NCI-H187 treated with DMSO at 0.1 percent for 48 hours (cell line): Measurements from ENCODE around the gene ZNF770.
"Not testable (repeated sequence)": the region's sequence is repeated elsewhere in the genome, so short reads cannot be mapped to it uniquely, and the experiment has no call there.

ENCODE experiments used
- DNase-seq: peaks from one replicate; lab custom pipeline; 2025; lab: John Stamatoyannopoulos, UW

Gene ZNF770

DNA sequence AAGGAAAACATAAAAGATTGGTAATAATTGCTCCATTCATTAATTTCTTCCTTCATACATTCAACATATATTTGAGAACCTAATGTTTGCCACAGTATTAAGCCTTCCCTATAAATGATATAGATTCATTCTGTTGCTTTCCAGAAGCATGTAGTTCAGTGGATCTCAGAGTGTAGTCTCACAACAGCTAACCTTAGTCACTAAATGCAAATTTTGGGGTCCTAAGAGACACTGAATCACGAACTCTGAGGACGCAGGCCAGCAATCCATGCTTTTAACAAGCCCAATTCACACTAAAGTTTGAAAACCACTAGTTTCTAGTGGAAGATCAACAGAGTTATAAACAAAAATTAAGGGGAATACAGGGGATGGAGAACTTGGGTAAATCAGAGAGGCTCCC is 11.3 kb downstream of the ZNF770 start:
- no peak for DNase-seq

DNA sequence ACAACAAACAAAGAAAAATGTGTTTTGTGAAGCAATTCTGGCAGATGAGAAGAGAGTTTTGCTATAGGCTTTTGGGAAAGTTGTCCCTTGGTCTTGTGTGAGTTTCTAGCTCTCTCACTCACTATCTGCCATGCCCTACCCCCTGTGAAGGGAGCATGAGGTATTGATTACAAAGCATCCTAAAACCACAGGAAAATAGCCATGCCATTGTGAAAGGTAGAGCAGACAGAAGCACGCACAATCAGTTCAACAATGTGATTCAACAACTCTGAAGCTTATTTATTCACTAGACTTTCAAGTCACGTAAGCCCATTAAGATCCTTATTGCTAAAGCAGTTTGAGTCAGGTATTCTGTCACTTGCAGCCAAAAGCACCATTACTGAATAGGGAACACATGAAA is 12.0 kb downstream of the ZNF770 start:
- no peak for DNase-seq

DNA sequence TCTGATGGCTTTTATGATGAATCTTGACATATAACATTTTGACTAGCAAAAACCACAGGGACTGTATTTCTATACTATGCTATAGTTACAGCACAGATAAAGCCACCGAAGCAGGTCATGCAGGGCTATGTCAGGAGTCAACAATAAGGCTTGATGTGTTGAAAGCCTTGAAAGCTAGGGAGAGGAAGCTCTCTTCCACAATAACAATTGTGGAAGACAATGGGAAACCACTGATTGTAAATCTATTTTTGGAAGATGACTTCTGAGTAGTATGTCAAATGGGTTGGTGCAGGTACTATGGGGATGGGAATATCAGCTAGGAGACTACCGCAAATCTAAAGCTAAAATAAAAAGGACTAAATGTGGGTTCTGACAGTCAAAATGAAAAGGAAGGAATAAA is 14.6 kb downstream of the ZNF770 start:
- DNase-seq: no peak

DNA sequence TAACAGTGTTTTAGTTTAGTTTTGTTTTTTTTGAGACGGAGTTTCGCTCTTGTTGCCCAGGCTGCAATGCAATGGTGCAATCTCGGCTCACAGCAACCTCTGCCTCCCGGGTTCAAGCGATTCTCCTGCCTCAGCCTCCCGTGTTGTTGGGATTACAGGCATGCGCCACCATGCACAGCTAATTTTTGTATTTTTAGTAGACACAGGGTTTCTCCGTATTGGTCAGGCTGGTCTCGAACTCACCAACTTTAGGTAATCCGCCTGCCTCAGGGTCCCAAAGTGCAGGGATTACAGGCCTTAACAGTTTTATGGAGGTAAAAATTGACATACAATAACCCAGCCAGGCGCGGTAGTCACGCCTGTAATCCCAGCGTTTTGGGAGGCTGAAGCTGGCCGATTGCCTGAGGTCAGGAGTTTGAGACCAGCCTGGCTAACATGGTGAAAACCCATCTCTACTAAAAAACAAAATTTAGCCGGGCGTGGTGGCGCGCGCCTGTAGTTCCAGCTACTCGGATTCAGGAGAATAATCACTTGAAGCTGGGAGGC is 17.9 kb downstream of the ZNF770 start:
- DNase-seq: not testable (repeated sequence)

DNA sequence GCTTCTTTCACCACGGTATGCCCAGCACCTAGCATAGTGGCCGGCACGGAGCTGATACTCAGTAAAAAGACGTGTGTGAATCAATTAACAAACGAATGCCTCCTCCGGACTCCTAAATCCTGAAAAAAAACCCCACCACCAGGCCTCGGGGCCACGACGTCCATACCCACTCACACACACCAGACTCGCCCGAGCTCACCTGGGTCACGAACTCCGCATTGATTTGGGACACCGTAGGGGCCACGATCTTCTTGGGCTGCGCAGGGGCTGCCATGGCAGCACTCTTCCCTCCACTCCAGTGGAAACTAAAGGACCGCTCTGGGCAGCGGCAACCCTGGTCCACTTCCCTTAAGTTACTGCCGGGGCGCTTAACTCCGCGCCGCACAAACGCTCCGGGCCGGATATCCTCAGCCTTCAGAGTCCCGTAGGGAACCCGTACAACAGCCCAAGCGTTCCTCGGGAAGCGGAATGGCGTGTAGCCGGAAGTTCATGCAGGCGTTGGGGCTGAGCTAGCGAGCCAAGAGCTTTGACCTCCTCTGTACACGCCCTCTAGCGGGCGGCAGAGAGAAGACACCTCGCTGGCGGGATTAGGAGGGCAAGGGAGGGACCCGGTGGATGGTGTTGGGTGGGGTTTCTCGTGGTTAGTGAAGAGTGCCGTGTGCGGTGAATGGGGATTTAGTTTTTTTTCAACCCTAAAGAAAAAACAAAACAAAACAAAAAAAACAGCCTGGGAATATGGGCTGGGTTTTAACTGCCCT is 18.6 kb downstream of the ZNF770 start, which contains the start of gene AQR:
Gene AQR (minus strand): TSS at position 403 of the 758 bp plus-strand sequence. CDS start 129 bp downstream, at position 274.
- peak; percentile 56 for DNase-seq

DNA sequence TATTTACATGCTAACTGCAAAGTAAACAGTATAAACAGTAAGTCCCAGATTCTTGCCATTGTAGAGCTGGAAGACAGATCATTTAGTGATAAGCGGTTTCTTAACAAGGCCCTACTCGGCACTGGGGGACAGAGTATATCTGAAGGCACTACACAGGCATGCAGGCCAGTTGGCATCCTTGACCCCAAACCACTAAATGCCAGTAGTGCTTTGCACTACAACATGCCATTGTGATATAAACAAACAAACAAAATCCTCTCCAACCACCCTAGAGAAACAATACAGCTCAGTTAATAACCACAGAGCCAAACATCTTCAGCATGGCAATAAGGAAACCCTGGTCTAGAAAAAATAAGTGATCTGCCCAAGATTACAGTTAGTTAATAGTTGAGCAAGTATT is 23.8 kb downstream of the ZNF770 start:
- DNase-seq: no peak

DNA sequence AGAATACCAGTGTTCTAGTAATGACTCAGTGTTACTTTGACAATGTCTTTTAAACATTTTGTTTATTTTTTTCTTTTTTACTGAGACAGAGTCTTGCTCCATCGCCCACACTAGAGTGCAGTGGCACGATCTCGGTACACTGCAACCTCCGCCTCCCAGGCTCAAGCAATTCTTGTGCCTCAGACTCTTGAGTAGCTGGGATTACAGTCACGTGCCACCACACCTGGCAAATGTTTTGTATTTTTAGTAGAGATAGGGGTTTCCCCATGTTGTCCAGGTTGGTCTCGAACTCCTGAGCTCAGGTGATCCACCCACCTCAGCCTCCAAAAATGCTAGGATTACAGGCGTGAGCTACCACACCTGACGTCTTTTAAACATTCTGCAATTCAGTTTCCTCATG is 34.2 kb downstream of the ZNF770 start:
- no peak for DNase-seq

DNA sequence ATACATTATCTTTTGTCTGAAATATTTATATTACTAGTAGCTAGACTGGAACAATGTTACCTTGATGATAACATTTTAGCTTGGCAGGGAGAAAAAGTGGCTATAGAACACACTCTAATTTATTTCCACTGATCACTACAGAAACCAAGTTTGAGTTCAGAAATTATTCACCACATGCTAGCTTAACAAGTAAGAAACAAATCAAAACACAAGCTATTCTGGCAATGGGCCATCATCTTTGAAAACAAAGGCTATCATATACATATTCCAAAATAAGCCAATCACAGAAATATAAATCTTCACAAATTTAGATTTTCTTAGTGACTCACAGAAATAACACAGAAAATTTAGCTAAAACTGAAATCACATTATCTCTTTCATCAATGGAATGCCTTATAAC is 35.6 kb downstream of the ZNF770 start:
- no peak for DNase-seq

DNA sequence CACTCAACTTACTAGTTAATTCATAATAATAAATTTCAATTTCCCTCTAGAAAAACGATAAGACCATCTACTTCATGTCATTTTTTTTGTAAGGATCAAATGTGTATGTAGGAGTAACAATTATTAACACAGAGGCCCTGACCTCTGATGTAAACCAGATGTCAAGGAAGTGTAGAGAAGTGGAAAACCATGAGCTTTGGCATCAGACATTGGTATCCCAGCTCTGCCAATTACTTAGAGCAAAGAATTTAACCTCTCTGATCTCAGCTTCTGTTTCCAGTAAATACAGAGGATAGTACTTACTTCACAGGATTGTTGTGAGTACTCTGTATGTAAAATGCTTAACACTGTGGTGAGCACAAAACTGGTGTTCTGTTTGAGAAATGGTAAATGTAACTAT is 36.1 kb downstream of the ZNF770 start:
- DNase-seq: no peak

DNA sequence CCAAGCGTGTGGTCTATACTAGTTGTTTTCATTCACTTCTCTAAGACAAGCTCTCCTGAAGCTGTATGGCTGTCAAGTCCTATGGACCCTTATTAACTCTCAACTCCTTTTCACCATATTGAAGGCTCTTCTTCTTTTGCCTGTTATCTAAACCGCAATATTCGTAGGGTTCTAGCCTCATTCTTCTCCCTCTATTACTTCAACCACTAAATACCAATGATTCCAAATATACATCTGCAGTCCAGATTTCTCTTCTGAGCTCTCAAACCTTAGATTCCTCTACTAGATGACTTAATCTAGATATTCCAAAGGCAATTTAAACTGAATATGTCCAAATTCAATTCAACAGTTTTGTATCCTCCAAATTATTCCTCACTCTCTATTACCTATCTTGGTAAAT is 43.2 kb downstream of the ZNF770 start:
- no peak for DNase-seq

DNA sequence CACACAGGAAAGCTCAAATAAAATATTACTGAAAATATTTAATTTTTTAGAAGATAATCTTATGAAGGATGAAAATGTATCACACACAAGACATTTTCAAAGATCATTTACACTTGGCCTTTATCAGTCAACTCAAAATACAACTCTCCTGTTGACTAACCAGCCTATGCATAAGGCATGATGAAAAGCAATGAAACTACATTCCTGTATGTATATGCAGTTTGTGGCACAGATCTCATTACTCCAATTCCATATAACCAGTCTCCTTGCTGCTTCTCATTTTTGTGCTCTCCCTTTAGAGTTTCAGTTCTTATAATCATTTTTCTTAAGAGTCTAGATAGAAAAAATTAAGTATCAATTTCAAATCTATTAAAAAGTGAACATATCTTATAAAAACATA is 44.4 kb downstream of the ZNF770 start:
- DNase-seq: no peak

DNA sequence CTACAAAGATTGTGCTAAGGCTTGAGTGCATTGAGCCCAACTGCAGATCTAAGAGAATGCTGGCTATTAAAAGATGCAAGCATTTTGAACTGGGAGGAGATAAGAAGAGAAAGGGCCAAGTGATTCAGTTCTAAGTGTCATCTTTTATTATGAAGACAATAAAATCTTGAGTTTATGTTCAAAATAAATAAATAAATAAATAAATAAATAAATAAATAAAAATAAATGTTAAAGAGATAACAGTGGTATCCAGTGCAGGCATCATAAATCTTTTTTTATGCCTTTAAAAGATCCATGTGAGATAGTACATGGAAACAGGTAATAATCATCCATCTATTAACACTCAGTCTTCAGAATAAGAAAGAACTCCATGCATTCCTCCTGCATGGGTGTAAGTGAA is 44.8 kb downstream of the ZNF770 start:
- not testable (repeated sequence) for DNase-seq

DNA sequence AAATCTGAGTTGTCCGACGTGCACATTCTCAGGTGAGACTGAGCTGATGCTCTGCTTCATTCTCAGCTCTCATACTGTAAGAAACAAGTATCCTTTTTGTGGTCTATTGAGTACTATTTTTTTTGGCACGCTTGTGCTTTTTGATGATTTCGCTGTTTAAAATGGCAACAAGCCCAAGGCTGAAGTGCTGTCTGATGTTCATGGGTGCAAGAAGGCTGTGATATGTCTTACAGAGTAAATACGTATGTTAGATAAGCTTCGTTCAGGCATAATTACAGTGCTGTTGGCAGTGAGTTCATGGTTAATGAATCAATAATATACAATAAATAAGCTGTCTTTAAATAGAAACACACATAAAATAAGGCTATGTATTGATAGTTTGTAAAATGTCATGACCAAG is 45.7 kb downstream of the ZNF770 start:
- no peak for DNase-seq

DNA sequence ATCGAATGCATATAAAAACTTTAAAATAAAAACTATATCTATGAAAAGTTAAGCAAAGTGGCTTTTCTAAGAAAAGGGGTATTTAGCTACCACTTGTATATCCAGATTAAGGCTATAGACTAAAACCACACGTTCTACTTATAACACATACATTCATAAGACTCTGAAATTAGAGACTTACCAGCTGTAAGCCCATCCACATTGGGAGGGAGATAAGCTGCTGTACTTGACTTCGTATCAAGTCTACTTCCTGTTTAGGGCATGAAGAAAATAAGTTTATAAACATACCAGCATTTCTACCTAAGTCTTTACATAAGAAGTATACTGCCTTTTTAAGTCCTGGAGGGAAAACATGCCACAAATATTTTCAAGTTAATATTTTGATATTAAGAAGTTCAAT is 46.3 kb downstream of the ZNF770 start:
- DNase-seq: no peak

DNA sequence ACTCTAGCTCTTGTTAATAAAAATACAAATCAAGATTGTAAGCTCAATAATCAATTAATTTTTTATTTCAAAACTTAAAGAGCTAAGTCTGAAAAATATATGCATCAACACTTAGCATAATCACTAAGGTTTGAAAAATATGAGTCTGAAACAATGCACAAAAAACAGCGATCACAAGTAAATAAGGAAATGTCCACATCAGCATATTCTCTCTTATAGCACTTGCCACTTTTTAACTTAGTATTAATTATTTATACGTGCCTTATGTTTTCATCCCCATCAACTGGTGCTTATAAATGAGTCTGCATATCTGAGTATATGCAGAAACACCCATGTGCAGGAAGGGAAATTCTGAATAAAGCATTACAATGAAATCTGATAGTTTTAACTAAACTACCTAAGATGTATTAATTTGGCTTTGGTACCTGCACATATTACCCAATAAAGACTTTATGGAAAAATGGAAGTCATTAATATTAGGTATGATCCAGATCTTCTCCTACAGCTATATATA is 46.8 kb downstream of the ZNF770 start:
- DNase-seq: no peak

DNA sequence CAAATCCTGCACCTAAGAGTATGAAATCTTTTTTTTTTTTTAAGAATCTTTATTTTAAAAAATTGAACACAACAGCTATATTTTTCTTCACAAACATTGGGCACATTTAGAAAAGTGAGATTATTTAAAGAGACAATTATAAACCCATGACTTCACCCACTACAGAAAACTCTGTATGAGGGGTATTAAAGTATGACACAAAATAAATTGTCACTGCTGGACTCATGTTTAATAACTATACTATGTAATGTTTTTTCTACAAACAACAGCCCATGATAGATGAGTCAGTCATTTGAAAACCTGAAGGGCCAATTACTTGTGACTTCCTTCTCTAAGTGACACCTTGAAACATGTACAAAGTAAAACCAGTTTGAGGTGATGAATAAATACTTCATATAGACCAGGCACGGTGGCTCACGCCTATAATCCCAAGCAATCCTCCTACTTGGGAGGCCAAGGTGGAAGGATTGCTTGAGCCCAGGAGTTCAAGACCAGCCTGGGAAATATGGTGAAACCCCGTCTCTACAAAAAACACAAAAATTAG is 54.6 kb downstream of the ZNF770 start:
- no peak for DNase-seq

DNA sequence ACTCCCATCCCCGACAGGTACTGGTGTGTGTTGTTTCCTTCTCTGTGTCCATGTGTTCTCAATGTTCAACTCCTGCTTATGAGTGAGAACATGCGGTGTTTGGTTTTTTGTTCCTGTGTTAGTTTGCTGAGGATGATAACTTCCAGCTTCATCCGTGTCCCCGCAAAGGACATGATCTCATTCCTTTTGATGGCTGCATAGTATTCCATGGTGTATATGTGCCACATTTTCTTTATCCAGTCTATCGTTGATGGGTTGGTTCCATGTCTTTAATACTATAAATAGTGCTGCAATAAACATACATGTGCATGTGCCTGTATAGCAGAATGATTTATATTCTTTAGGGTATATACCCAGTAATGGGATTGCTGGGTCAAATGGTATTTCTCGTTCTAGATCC is 59.7 kb downstream of the ZNF770 start:
- not testable (repeated sequence) for DNase-seq
